ENCODE measurements around the gene LLCFC1.

DNA sequence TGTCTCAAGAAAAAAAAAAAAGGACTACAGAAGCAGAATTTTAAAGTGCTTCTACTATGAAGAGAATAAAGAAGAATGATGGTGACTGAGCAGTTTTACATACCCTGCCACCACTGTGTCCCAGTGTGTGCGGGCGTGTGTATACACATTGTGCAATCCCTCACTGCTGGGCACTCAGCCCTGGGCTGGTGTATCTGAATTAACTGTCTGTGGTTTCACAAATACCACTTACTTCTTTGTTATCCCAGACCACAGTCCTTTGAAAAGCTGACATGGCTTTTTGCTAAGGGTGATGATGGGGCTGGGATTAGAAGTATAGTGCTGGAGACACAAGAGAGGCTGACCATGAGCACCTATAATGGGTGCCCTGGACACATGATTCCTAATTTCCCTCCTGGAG, 32.6 kb upstream of the LLCFC1 start:
- no peak for TF ChIP-seq GATA3 (IDR thresholded peaks at IDR 0.05; ENCODE audit: low read depth, low read length)
- TF ChIP-seq GATA2 (IDR thresholded peaks at IDR 0.05; ENCODE audit: low read depth, low read length) = no peak

All from SH-SY5Y (cell line).